Measurements from ENCODE around the gene RUNX2.

The RUNX2 gene

GRCh38 chr6:45486736-45487135, 158.6 kb downstream of the RUNX2 start:
- no peak overlapping the region for H3K27ac ChIP-seq
- TF ChIP-seq CTCF (conservative IDR thresholded peaks at IDR 0.05) (no peak), ZFX (IDR thresholded peaks at IDR 0.05) (no peak)

GRCh38 chr6:45487645-45488044, 159.5 kb downstream of the RUNX2 start:
- TF ChIP-seq ZFX (IDR thresholded peaks at IDR 0.05), result no peak
- TF ChIP-seq CTCF (conservative IDR thresholded peaks at IDR 0.05), result no peak
- no peak overlapping the region for H3K27ac ChIP-seq

GRCh38 chr6:45488269-45488668, 160.1 kb downstream of the RUNX2 start:
- TF ChIP-seq CTCF (conservative IDR thresholded peaks at IDR 0.05), result no peak
- no peak for TF ChIP-seq ZFX (IDR thresholded peaks at IDR 0.05)
- no peak overlapping the region for H3K27ac ChIP-seq

- no peak for TF ChIP-seq ZFX (IDR thresholded peaks at IDR 0.05)
- TF ChIP-seq CTCF (conservative IDR thresholded peaks at IDR 0.05), result no peak
- H3K27ac ChIP-seq, result no peak overlapping the region
These were observed 160.8 kb downstream of the RUNX2 start for GRCh38 chr6:45488889-45489288.

- no peak overlapping the region for H3K27ac ChIP-seq
- no peak for TF ChIP-seq ZFX (IDR thresholded peaks at IDR 0.05)
- TF ChIP-seq CTCF (conservative IDR thresholded peaks at IDR 0.05), result no peak
These were observed 163.1 kb downstream of the RUNX2 start for GRCh38 chr6:45491048-45491735.

GRCh38 chr6:45491874-45492273, 163.7 kb downstream of the RUNX2 start:
- H3K27ac ChIP-seq, result no peak overlapping the region
- TF ChIP-seq ZFX (IDR thresholded peaks at IDR 0.05), result no peak
- no peak for TF ChIP-seq CTCF (conservative IDR thresholded peaks at IDR 0.05)

GRCh38 chr6:45493761-45494160, 165.6 kb downstream of the RUNX2 start:
- H3K27ac ChIP-seq, result no peak overlapping the region
- TF ChIP-seq ZFX (IDR thresholded peaks at IDR 0.05), result no peak
- no peak for TF ChIP-seq CTCF (conservative IDR thresholded peaks at IDR 0.05)

Data from C4-2B (cell line).